HG03520 (cell line): ENCODE measurements around the gene CYB561D1.

Experiments used
- ATAC-seq: cut with Tn5 transposase; IDR thresholded peaks from one replicate; pipeline ENCODE4 v1.9.1; 2021; ENCODE audit warnings: mild to moderate bottlenecking, moderate library complexity; ENCODE audit not compliant: unreplicated experiment

CYB561D1 gene

DNA sequence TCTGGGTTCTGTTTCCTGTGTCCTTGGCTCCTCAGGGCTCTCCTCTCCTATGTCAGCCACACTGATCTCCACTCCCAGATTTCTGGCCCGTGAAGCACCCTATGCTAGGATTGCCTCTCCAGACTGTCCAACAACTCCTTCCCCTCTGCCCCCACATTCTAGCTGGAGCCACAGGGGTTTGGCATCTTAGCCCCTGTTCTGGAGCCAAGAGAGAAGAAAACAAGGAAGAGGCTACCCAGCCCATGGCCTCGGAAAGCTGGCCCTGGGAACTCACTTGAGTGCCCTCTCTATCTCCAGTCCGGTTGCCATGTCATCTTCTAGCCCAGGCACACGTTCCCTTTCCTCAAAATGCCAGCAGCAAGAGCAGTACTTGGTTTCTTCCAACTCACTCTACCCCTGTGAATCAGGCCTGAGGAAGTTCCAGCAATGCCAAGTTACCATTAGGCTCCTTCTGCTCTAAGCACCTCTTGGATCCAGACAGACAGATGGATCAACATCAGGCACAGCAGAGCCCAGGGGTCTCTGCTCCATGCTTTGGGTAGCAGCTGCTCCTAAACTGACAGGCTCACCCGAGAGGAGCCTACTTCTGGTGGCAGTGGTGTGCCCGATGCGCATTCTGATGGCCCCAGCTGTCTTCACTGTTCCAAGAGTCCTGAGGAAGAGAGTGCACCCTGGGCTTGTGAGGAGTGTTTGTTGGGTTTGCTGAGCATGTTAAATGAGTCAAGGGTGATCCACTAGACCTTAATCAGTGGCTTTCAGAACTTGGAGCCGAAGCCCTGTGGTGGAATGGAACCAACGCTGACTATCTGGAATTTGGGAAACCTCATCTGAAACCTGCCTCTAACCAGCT, 34.2 kb downstream of the CYB561D1 start:
- ATAC-seq, result no peak

DNA sequence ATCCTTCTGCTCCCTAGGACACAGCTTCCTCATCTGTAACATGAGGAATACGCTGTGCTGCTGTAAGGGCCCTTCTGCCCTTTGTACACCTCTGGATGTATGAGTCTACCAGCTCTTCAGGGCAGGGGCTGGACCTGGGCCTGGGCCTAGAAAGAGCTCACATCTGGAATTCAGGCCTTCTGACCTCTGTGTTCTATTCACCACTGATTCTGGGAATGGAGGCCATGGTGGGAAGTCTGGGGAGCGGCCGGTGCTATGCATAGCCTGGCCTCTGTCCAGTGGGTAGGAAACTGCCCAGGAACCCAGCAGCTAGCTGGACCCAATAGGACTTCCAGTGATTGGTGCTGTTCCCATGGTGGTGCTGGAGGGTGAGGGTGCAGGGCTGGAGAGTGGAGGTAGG, 34.8 kb downstream of the CYB561D1 start:
- no peak for ATAC-seq

DNA sequence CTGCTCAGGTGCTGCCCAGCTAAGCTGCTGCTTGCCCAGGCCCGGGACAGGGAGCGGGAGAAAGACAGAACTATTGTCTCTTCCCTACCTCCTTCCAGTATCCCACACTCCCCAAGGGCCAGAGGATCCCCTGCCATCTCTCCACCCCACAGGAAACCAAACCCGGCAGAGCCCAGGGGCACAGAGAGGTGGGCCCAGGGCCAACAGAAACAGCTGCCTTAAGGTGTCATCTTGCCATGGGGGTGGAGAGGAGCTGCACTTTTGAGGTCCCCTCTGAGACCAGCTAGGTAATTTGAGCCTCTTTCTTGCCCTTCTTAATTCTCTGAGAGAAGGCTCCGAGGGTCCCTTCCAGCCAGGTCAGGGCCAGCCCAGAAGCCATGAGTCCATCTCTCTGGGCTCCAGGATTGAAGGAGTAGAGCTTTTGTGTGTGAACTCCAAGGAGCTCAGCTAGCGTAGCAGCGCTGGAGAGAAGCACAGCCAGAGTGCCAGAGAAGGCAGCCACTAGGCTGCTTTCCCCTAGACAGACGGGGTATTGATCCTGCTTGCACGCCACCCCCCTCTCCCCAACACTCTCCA, 36.1 kb downstream of the CYB561D1 start:
- ATAC-seq, result no peak

DNA sequence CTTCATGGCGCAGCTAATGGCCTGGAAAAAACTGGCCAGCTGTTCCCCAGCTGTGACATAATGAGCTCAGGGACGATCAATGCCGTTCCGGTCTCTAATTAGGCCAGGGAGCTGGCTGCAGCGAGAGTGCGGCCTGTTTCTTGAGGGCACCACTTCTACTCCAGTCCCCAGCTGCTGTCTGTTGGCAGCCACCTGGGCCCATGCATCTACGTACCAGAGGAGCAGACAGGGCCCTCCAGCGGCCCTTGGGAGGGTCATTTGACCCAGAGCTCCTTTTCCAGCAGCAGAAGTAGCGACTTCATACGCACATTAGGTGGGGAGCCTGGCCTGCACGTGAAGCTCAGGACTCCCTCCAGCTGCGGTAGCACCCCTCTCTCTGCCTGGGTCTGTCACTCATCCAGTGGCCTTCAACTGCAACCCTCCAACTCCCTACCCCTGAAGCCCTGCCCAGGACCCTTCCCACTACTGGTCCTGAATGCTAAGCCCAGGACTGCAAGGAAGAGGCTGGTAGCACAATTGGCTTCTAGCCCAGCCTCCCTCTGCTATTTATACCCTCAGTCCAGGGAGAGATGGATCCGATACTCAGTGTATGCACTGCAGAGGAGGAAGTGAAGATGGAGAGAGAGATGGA, 36.7 kb downstream of the CYB561D1 start:
- ATAC-seq, result no peak

DNA sequence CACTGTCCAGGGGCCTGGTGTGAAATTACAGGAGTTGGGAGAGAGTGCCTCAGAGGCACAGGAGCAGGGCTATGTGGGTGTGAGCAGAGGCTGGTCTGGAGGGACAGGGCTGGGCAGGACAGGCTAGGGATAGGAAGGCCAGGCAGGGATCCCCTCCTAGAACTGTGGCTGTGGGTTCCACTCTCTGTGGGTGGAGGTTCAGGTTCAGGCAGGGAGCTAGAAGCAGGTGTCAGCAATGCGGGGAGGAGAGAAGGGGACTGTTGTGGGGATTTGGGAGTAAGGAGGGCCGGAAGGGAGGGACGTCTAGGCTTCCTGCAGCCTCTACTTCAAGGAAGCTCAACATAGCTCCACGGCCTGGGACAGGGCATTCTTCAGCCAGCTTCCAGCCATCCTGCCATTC, 37.5 kb downstream of the CYB561D1 start:
- no peak for ATAC-seq

DNA sequence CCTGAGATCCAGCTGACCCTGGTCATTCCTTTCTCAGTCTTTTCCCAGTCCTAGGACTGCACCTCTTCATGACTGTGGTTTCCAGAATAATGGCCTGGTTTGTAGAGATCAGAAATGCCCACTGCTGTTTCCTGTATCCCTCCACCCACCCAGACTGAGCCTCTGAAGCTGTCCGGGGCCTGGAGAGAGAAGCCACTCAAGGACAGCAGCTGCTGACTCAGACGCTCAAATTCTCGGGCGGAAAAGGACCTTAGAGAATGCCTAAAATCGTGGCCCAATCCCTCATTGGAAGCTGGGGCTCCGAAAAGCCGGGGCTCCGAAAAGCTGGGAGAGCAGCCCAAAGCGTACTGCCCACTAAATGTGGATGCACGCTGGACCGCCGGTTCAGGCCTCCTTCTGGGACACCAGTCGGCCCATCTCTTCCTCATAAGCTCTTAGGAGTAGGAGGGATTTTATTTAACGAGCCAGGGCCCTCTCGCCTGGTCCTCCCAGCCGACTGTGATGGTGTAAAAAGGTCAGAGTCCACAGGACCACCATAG, 38.0 kb downstream of the CYB561D1 start:
- no peak for ATAC-seq

DNA sequence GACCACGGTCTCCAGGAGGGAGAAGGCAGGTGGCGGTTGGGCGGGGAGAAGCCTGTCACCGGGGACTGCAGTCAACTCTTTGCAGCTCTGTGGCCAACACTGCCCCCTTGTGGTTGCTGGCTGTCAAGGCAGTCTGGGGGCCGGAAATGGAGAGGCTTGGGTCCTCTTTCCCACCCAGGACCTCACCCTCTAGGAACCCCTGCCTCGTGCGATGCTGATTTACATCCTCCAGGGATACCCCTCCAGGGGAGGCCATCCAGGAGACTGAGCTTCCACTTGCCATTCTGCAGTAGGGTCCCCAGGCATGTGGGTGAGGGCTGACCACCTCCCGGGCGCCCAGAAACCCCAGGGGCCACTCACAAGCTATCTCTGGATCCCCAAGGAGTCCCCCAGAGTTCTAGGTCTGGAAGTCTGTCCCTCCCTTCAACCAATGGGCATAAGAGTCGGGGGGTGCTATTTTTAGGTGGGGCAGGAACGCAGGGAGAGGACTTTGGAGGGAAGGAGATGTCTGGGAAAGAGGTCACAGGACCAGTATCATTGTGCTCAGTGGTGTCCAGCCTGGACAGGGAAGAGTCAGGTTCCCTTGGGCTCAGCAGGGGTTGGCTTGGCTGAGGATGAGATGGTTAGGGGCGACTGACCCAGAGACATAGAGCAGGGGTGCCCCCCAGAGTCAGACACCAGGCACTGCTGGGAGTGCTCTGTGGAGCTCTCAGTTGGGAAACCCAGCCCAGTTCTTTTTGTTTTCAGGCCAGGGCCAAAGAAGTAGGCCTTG, 38.7 kb downstream of the CYB561D1 start:
- no peak for ATAC-seq

DNA sequence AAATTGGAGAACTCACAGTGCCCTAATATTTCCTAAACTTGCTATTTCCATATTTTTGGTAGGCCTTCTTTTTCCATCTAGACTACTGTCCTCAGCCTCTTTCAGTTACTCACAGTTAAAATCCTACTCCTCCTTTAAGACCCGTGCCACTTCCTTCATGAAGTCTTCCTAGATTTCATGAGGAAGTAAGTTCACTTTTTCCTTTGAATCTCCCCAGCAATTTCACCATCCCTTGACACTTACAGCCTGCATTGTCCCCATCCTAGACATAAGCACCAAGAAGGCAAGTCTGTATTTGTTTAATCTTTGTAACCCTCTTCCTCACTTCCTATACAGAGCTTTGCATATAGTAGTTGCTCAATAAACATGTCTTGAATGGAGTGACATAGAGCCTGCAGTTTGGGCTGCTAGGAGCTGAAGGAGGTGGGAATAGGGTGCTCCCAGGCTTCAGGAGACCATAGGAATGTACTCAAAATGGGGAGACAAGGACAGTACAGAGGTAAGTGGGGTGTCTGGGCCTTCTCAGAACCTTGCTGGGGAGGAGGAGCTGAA, 40.5 kb downstream of the CYB561D1 start:
- no peak for ATAC-seq

DNA sequence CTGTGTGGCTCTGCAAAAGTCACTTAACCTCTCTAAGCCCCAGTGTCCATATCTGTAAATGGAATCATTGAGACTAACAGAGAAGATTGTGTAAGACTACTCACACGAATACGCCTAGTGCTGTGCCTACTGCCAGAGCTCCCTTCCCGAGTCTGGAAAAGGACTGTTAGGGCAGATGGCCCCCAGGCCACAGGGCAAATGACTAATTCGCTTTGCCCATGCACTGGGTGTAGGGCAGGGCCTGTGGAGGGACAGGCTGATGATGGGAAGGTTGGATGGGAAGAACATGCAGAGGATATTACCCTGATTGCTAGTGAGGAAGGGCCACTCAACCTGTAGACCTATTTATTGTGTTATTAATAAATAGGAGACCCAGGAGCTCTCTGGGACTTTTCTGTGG, 41.6 kb downstream of the CYB561D1 start:
- no peak for ATAC-seq

DNA sequence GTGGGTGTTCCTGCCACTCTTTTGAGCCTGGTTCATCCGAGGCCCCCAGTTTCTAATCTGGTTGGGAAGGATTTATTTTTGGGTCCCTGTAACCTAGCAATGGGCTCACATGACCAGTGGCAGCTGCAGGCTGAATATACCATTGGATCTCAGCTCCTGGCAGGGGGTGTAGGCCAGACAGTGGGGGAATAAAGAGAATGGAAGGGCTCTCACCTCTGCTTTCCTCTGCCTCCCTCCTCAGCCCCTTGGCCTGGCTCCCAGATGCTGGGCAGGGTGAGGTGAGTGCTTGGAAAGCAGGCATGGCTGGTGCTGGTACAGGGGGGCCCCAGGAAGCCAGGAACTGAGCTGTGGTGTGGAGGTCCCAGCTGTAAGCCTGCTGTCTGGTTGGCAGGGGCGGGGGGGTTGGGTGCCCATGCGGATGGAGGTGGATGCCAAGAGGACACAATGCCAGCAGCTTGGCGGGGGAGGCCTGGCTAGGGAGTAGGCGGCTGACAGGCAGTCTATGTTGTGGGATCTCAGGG, 42.1 kb downstream of the CYB561D1 start:
- no peak for ATAC-seq

DNA sequence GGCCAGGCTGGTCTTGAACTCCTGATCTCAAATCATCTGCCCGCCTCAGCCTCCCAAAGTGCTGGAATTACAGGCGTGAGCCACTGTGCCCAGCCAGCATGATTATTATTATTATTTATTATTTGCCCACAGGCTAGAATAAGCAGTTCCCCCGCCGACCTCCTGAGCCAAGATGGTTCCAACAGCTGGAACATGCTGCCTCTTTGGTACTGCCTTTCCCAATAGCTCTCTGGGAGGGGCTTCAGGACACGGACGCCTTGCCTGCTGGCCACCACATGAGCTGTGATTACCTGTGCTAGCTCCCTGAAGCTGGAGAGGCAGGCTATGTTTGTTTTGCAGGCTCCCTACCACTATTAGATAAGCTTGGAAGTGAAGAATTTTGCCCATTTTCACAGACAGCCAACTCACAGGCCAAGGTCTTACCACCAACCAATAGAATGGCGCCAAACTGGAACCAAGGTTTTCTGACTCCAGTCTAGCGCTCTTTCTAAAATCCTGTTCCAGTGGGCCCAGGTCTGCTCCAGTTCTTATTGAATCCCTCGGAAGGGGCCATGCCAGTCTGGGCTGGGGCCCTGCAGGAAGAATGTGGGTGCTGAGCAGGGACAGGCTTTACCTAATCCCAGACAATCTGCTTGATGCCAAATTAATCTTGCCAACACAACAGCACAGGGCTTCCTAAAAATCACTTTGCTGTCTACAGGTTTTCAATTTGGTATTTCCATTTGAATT, 43.7 kb downstream of the CYB561D1 start:
- no peak for ATAC-seq

DNA sequence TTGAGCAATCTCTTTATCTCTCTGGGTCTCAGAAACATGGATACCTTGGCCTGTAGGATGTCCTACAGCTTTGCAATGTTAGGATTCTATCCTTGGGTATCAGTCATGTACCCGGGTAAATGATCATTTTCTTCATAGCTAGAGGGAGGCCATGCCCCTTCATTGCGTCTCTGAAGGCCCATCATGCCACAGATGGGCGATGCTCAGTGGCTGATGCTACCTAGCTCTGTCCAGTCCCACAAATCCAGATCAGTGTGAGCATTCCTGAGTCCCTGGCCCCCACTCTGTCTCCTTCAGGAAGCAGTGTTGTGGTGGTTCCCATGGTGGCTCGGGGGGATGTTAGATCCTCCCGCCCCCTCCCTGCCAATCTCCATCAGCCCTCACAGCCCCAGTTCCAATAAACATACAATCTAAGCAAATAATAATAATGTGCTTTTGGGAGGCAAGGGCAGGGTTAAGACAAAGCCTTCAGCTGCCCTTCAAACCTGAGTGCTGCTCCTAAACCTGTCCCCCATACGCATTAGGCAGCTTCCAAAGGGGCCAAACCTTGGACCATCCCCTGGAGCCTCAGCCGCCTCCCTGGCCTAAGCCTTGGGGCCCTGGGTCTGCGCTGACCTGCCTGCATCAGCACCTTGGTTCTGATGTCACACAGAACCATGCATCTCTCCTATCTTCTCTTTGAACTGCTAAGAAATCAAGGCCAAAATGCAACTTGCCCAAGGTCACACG, 45.1 kb downstream of the CYB561D1 start:
- ATAC-seq, result no peak

DNA sequence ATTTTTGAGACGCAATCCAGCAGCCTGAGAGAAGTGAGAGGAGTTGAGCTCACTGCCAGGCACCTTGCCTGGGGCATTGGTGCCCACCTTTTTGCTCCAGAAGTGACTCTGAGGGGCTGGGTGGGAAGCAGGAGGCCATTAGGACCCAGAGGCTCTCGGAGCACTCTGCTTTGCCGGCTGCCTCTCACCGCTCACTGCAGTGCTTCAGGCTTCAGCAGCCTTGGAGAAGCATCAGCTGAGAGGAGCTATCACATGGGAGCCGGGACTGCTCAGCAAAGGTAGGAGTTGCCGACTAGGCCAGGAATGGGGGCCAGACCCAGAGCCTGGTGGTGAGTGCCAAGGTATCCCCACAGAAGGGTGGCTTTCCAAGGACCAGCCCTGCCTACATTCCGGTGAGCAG, 45.8 kb downstream of the CYB561D1 start, which contains the start of gene GPR61:
Gene GPR61 (plus strand): TSS at position 197 of the 400 bp plus-strand sequence. CDS start 3,151 bp downstream, outside the sequence.
- no peak for ATAC-seq

DNA sequence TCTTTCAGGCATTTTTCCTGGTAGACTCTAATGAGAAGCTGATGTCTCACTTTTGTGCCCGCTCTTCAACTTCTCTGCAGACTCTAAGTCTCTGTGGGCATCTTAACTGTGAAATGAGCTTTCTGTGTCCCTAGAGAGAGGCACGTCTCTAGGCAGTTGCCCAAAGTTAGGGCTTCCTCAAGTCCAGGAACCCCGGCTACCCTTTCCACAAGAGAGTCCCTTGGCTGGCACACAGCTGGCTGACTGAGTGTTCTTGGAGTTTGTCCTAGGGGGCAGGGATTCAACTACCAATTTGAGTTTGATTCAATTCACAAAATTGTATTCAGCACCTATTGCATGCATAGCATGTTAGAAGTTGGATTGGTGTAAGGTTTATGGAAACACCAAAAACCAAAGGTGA, 47.2 kb downstream of the CYB561D1 start:
- ATAC-seq, result no peak

DNA sequence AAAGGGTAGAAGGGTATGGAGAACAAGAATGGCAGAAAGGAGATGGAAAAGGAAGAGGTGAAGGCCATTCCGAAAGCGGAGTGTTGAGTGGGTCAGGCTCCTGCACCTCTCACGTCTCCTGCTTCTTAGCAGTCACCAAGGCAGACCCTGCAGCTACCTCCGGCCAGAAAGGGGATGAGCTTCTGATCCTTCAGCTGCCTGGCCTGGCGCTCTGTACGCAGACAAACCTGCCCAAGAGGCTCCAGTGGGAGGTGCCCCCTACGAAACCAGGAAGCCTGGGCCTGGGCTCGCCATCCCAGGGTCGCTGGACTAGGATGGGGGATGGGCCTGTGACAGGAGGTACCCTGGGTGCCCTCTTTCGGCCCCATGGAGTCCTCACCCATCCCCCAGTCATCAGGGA, 48.8 kb downstream of the CYB561D1 start:
- no peak for ATAC-seq

DNA sequence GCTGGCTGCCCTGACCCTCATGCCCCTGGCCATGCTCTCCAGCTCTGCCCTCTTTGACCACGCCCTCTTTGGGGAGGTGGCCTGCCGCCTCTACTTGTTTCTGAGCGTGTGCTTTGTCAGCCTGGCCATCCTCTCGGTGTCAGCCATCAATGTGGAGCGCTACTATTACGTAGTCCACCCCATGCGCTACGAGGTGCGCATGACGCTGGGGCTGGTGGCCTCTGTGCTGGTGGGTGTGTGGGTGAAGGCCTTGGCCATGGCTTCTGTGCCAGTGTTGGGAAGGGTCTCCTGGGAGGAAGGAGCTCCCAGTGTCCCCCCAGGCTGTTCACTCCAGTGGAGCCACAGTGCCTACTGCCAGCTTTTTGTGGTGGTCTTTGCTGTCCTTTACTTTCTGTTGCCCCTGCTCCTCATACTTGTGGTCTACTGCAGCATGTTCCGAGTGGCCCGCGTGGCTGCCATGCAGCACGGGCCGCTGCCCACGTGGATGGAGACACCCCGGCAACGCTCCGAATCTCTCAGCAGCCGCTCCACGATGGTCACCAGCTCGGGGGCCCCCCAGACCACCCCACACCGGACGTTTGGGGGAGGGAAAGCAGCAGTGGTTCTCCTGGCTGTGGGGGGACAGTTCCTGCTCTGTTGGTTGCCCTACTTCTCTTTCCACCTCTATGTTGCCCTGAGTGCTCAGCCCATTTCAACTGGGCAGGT, 49.5 kb downstream of the CYB561D1 start:
- no peak for ATAC-seq

DNA sequence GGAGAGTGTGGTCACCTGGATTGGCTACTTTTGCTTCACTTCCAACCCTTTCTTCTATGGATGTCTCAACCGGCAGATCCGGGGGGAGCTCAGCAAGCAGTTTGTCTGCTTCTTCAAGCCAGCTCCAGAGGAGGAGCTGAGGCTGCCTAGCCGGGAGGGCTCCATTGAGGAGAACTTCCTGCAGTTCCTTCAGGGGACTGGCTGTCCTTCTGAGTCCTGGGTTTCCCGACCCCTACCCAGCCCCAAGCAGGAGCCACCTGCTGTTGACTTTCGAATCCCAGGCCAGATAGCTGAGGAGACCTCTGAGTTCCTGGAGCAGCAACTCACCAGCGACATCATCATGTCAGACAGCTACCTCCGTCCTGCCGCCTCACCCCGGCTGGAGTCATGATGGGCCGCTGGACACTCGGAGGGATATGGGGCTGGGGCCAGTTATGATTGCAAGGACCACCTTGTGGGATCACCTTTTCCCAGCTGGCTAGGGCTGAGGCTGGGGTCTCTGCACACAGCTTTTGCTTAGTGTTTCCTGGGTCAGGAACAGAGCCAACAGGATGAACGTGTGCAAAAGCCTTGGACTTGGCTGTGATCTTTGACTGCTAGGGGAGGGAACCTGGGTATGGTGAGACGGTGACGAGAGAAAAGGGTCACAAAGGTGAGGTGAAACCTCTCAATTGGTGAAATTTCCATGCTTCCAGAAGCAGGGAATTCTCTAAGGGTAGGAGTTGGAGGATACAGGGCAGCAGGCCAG, 50.3 kb downstream of the CYB561D1 start:
- no peak for ATAC-seq
